Right renal cortex interstitium (tissue), 3 donors: ENCODE data around the gene ATP6V0E2. TPM values are rescaled to one million over a fixed set of nuclear protein-coding genes. Genes with fewer than 3 reads are reported as not detected.
"Not testable (repeated sequence)": the region's sequence is repeated elsewhere in the genome, so short reads cannot be mapped to it uniquely, and the experiment has no call there.

ENCODE experiments used
- DNase-seq, 3 donors: peaks; one replicate each; pipeline ENCODE4 v3.0.0-alpha.2; 2013; ENCODE audit warnings: low read depth in 3 of 3, low spot score in 2 of 3
- polyA plus RNA-seq, 3 donors: library from polyadenylated mRNA; unstranded; fragments of 120-200 nt; gene quantifications; one replicate each; pipeline ENCODE4 v1.2.1, GENCODE V29; 2013; ENCODE audit not compliant: insufficient read length in 3 of 3

The ATP6V0E2 gene
- polyA plus RNA-seq, 3 donors: 20.4 to 27.2 (median 23.5) TPM

DNA sequence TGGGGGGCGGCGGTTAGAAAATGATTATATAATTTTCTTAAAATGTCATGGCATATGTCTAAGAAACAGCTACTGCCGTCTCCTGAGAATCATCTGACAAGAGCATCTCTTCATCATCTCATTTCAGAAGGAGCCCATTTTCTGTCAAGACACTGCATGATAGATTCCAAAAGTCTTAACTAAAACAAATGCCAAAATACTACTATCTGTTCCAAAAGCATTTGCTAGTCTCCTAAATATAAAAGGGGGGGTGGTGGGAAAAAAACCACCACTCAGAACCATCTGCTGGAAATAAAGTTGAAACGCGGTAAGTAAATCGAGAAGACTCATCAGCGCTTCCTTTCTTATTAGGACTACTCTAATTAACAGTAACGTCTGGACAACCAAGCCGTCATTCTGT is 36.5 kb downstream of the ATP6V0E2 start:
- DNase-seq: not testable (repeated sequence)

DNA sequence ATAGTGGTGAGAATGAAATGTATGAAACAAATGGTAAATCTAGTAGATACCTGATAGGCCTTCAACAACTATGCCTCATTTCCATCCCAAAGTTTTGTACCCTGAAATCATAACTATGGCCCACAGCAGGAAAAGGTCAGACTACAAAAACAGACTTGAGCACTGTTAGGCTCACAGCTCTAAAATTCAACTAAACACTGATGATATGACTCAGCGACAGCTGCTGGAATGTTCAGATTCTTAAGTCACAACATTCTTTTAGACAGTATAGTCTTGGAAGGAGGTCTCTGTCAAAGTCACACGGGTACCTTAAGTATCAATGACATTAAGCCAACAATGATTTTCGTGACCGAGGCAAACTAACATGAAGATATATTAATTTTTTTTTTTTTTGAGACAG is 38.4 kb downstream of the ATP6V0E2 start:
- DNase-seq: not testable (repeated sequence)

DNA sequence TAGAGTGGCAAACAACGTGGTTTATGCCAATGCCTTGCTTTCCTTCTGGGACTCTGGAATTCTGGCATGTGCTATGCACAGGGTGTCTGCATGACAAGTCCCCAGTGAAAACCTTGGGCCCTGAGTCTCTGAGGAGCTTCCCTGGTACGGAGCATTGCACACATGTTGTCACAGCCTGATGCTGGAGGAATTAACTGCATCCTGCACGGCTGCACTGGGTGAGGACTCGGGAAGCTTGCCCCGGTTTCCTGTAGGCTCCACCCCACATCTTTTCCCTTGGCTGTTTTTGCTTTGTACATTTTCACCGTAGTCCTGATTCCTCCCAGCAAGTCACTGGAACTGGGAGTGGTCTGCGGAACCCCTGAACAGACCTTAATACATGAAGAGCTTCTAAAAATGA is 52.6 kb downstream of the ATP6V0E2 start:
- DNase-seq: not testable (repeated sequence)

Other genes starting within 250 kb of the ATP6V0E2 start
- gene ZNF467, start 100.4 kb upstream of the ATP6V0E2 start, polyA plus RNA-seq: 10 to 100 TPM; 23.0 to 23.9 (median 23.0) TPM
- gene ZNF862, start 35.6 kb upstream of the ATP6V0E2 start, polyA plus RNA-seq: 10 to 100 TPM; 17.1 to 19.9 (median 17.5) TPM